Measurements from ENCODE around the gene CLDN16. TPM values are rescaled to one million over a fixed set of nuclear protein-coding genes. Genes with fewer than 3 reads are reported as not detected.

CLDN16 gene
- polyA plus RNA-seq, 2 of the 4 experiments (the other 2 are of a cell fraction), result 0.21 to 0.66 TPM

GRCh38 chr3:190360228-190360627 is 27.7 kb upstream of the CLDN16 start:
- FAIRE-seq, result no peak
- H3K4me3 ChIP-seq, result no peak overlapping the region
- CTCF ChIA-PET, result interaction anchor here (0.6 to 0.7 kb wide), 2 partner anchors 239 to 399 kb away, joined by 3 to 4 read pairs; no protein-coding TSS in a partner anchor

GRCh38 chr3:190361791-190362190 is 26.2 kb upstream of the CLDN16 start:
- CTCF ChIA-PET, result interaction anchor here (1.4 kb wide), 1 partner anchor 22 kb away, joined by 4 read pairs; no protein-coding TSS in a partner anchor

More at GRCh38 chr3:190360228-190360627, 27.7 kb upstream of the CLDN16 start:
- WGBS (ENCODE audit: missing lambda C conversion rate), result 93% methylated on average over 2 of the region's 2 CpGs
- H3K4me1 ChIP-seq, result no peaks in the 10 kb centered on the region; the same call in 2 of the 3 replicates
- H3K27ac ChIP-seq, result no peak overlapping the region
- TF ChIP-seq EP300 (IDR thresholded peaks at IDR 0.05), result no peak
- TF ChIP-seq RARB (CRISPR knock-in tag; IDR thresholded peaks at IDR 0.05), result no peak
- no peak for TF ChIP-seq TP53 (CRISPR knock-in tag; IDR thresholded peaks at IDR 0.05)
- TF ChIP-seq HMGXB4 (CRISPR knock-in tag; IDR thresholded peaks at IDR 0.05; ENCODE audit: borderline replicate concordance), result no peak
- TF ChIP-seq POLR2AphosphoS2 (conservative IDR thresholded peaks at IDR 0.05; ENCODE audit: low read length), result no peak
- no peak for TF ChIP-seq TFCP2L1 (CRISPR knock-in tag; IDR thresholded peaks at IDR 0.05)
- no peak for TF ChIP-seq FOSB (CRISPR knock-in tag; IDR thresholded peaks at IDR 0.05)
- no peak for TF ChIP-seq MYC (IDR thresholded peaks at IDR 0.05; ENCODE audit: borderline replicate concordance, low read length)
- TF ChIP-seq MAZ (IDR thresholded peaks at IDR 0.05; ENCODE audit: borderline replicate concordance, low read depth, low read length), result no peak
- no peak for TF ChIP-seq MAX (IDR thresholded peaks at IDR 0.05)
- no peak for TF ChIP-seq E2F6 (IDR thresholded peaks at IDR 0.05; ENCODE audit: borderline replicate concordance, low read depth)
- TF ChIP-seq ELK1 (IDR thresholded peaks at IDR 0.05; ENCODE audit: low read depth, low read length), result no peak
- TF ChIP-seq KDM1A (IDR thresholded peaks at IDR 0.05; ENCODE audit: low read depth), result no peak
- no peak for TF ChIP-seq PHF8 (IDR thresholded peaks at IDR 0.05; ENCODE audit: borderline replicate concordance, low read depth)
- TF ChIP-seq SREBF2 (IDR thresholded peaks at IDR 0.05), result no peak
- TF ChIP-seq ZNF302 (CRISPR knock-in tag; IDR thresholded peaks at IDR 0.05), result no peak
- TF ChIP-seq HOXB13 (CRISPR knock-in tag; IDR thresholded peaks at IDR 0.05; ENCODE audit: low read depth), result no peak
- TF ChIP-seq HES2 (IDR thresholded peaks at IDR 0.05), result no peak
- no peak for TF ChIP-seq RAD21 (conservative IDR thresholded peaks at IDR 0.05 in 1 of 2, IDR thresholded peaks at IDR 0.05 in 1 of 2)
- TF ChIP-seq FOSL2 (IDR thresholded peaks at IDR 0.05), result no peak
- no peak for TF ChIP-seq FOSL2 (CRISPR knock-in tag; IDR thresholded peaks at IDR 0.05)
- DNase-seq (ENCODE audit: low read depth in 1 of 2, low spot score in 1 of 2) (no peak), ATAC-seq (no peak)
- POLR2A ChIA-PET, result no interaction called here
- H3K9me3 ChIP-seq, result no peaks in the 10 kb centered on the region
- no peak overlapping the region for H3K4me2 ChIP-seq

More at GRCh38 chr3:190361791-190362190, 26.2 kb upstream of the CLDN16 start:
- no peaks in the 10 kb centered on the region; the same call in 2 of the 3 replicates for H3K4me1 ChIP-seq
- 100% methylated on average over 1 of the region's 1 CpG for WGBS (ENCODE audit: missing lambda C conversion rate)
- TF ChIP-seq RAD21 (conservative IDR thresholded peaks at IDR 0.05 in 1 of 2, IDR thresholded peaks at IDR 0.05 in 1 of 2), result no peak
- no peak for ATAC-seq
- FAIRE-seq, result no peak
- no peak for DNase-seq (ENCODE audit: low read depth in 1 of 2, low spot score in 1 of 2)
- no peak overlapping the region for H3K4me3 ChIP-seq
- no peak overlapping the region for H3K27ac ChIP-seq
- H3K4me2 ChIP-seq, result no peak overlapping the region
- no peaks in the 10 kb centered on the region for H3K9me3 ChIP-seq
- POLR2A ChIA-PET, result no interaction called here
